Measurements from ENCODE around the gene RAD18.

RAD18 gene

DNA sequence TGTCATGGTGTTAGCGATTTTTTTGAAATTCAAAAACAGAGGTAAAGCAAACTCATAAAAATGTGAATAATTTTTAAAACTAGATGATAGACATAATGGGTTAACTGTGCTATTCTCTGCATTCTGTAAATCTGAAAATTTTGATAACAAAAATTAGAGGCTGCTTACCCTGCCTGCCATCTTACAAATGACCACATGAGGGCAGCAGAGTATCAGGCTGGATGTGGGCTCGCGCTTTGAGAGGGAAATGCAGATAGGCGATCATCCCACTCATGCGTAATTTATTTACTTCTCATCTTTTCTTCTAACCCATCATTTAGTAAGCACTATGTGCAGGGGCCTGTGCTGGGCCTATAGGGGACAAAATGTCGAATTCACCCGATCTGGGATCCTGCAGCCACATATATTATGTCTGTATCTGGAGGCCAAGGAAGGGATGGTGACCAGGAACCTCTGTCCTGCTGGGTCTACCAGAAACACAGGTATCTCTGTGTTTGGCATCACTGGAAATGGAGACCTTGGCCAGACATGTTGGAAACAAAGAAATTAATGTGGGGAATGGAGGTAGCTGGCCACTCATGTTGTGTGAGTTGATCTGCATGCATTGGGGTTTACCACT lies 7.8 kb upstream of the RAD18 start:
- peaks cover 18% of the 10 kb centered on the region for H3K27me3 ChIP-seq (replicated peaks; ENCODE audit: insufficient read depth, low read length)
- H2AFZ ChIP-seq (ENCODE audit: low read length) = no peak overlapping the region

DNA sequence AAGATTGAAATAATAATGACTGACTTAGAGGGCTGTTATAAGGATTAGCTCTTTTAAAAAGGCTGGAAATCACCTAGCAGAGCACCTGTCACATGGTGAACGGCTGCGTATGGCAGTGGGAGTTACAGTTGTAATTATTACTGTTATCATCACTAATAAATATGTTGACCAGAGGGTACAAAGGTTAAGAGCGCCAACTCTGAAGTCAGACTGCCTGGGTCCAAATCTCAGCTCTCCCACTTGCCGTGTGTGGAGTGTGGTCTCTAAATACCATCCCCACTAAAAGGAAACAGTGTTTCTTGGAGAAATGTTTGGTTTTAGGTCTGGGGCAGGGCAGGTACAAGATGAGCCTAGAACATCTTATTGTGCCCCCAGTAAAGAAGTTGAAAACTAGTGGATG lies 6.0 kb upstream of the RAD18 start:
- Histone ChIP-seq H3K4me3 (ENCODE audit: low read length) (no peak overlapping the region), H3F3A (ENCODE audit: insufficient read depth, low read length) (no peaks in the 10 kb centered on the region), H3K36me3 (replicated peaks; ENCODE audit: insufficient read depth, low read length) (no peaks in the 10 kb centered on the region), H3K79me2 (ENCODE audit: low read length) (no peaks in the 10 kb centered on the region), H3K9me2 (replicated peaks; ENCODE audit: insufficient read depth, low read length) (no peaks in the 10 kb centered on the region), H3K27ac (ENCODE audit: low read length) (no peak overlapping the region), H2AFZ (ENCODE audit: low read length) (no peak overlapping the region), H3K9ac (ENCODE audit: low read length) (no peak overlapping the region), H3K4me1 (ENCODE audit: low read length) (no peaks in the 10 kb centered on the region), H3K27me3 (replicated peaks; ENCODE audit: insufficient read depth, low read length) (peaks cover 18% of the 10 kb centered on the region), H3K9me3 (replicated peaks; ENCODE audit: insufficient read depth, low read length) (no peaks in the 10 kb centered on the region), H4K20me1 (ENCODE audit: insufficient read depth, low read length) (no peaks in the 10 kb centered on the region), H3K4me2 (ENCODE audit: low read depth, low read length) (no peak overlapping the region)
- TF ChIP-seq, protein P1, sequence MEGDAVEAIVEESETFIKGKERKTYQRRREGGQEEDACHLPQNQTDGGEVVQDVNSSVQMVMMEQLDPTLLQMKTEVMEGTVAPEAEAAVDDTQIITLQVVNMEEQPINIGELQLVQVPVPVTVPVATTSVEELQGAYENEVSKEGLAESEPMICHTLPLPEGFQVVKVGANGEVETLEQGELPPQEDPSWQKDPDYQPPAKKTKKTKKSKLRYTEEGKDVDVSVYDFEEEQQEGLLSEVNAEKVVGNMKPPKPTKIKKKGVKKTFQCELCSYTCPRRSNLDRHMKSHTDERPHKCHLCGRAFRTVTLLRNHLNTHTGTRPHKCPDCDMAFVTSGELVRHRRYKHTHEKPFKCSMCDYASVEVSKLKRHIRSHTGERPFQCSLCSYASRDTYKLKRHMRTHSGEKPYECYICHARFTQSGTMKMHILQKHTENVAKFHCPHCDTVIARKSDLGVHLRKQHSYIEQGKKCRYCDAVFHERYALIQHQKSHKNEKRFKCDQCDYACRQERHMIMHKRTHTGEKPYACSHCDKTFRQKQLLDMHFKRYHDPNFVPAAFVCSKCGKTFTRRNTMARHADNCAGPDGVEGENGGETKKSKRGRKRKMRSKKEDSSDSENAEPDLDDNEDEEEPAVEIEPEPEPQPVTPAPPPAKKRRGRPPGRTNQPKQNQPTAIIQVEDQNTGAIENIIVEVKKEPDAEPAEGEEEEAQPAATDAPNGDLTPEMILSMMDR (IDR thresholded peaks at IDR 0.05; ENCODE audit: low read length) = no peak
- TF ChIP-seq EZH2 (optimal IDR thresholded peaks at IDR 0.05; ENCODE audit: low read depth, low read length) = no peak
- no peak for TF ChIP-seq EZH2phosphoT487 (IDR thresholded peaks at IDR 0.05; ENCODE audit: low read length)
- DNase-seq = no peak

More for the DNA sequence above, 7.8 kb upstream of the RAD18 start:
- Histone ChIP-seq H3K27ac (ENCODE audit: low read length) (no peak overlapping the region), H3K9ac (ENCODE audit: low read length) (no peak overlapping the region), H3F3A (ENCODE audit: insufficient read depth, low read length) (no peaks in the 10 kb centered on the region), H3K9me3 (replicated peaks; ENCODE audit: insufficient read depth, low read length) (no peaks in the 10 kb centered on the region), H3K9me2 (replicated peaks; ENCODE audit: insufficient read depth, low read length) (no peaks in the 10 kb centered on the region), H3K79me2 (ENCODE audit: low read length) (no peaks in the 10 kb centered on the region), H4K20me1 (ENCODE audit: insufficient read depth, low read length) (no peaks in the 10 kb centered on the region), H3K4me2 (ENCODE audit: low read depth, low read length) (peak overlapping the region; percentile 42), H3K36me3 (replicated peaks; ENCODE audit: insufficient read depth, low read length) (no peaks in the 10 kb centered on the region), H3K4me3 (ENCODE audit: low read length) (no peak overlapping the region), H3K4me1 (ENCODE audit: low read length) (no peaks in the 10 kb centered on the region)
- peak; percentile 66 for DNase-seq
- TF ChIP-seq EZH2phosphoT487 (IDR thresholded peaks at IDR 0.05; ENCODE audit: low read length) (no peak), EZH2 (optimal IDR thresholded peaks at IDR 0.05; ENCODE audit: low read depth, low read length) (no peak)
- TF ChIP-seq, protein P1 (IDR thresholded peaks at IDR 0.05; ENCODE audit: low read length) = peak; percentile 95

DNA sequence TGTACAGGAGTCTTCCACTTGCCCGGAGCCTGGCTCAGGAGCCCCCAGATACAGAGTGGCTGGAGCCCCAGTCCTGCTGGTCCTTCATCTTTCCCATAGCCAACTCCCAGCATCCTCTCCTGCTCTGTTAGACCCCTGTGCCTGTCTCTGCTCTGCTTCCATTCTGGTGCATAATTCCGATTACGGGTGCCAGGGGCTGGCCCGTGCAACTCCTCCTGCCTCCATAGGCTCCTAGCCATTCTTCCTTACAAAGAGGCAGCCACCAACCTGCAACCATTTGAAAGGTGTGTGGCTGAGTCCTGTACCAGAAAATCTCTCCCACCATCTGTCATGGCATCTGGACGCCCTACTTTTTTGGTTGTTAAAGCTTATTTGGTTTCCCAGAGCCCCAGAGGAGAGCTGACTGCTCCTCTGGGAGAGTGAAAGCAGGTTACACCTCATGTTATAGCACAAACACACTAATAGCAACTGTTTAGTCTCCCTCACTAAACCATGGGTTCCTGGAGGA lies 5.2 kb upstream of the RAD18 start:
- H3K36me3 ChIP-seq (replicated peaks; ENCODE audit: insufficient read depth, low read length) = no peaks in the 10 kb centered on the region
- no peaks in the 10 kb centered on the region for H3K9me2 ChIP-seq (replicated peaks; ENCODE audit: insufficient read depth, low read length)
- H4K20me1 ChIP-seq (ENCODE audit: insufficient read depth, low read length) = no peaks in the 10 kb centered on the region
- H3K4me3 ChIP-seq (ENCODE audit: low read length) = no peak overlapping the region
- 0 out of 2 replicates have a peak, but pooled peaks cover 4% of the 10 kb centered on the region for H3K4me1 ChIP-seq (ENCODE audit: low read length)
- no peak overlapping the region for H3K9ac ChIP-seq (ENCODE audit: low read length)
- peaks cover 18% of the 10 kb centered on the region for H3K27me3 ChIP-seq (replicated peaks; ENCODE audit: insufficient read depth, low read length)
- no peak for DNase-seq
- no peaks in the 10 kb centered on the region for H3K9me3 ChIP-seq (replicated peaks; ENCODE audit: insufficient read depth, low read length)
- no peak overlapping the region for H3K4me2 ChIP-seq (ENCODE audit: low read depth, low read length)
- no peak overlapping the region for H2AFZ ChIP-seq (ENCODE audit: low read length)
- H3K27ac ChIP-seq (ENCODE audit: low read length) = no peak overlapping the region
- TF ChIP-seq, protein P1 (IDR thresholded peaks at IDR 0.05; ENCODE audit: low read length) = no peak
- TF ChIP-seq EZH2 (optimal IDR thresholded peaks at IDR 0.05; ENCODE audit: low read depth, low read length) (no peak), EZH2phosphoT487 (IDR thresholded peaks at IDR 0.05; ENCODE audit: low read length) (no peak)
- no peaks in the 10 kb centered on the region for H3K79me2 ChIP-seq (ENCODE audit: low read length)
- H3F3A ChIP-seq (ENCODE audit: insufficient read depth, low read length) = no peaks in the 10 kb centered on the region
